Astrocyte of the cerebellum (primary cell): ENCODE results near the gene MSH3.

ENCODE experiments used
- DNase-seq: peaks from one replicate; pipeline ENCODE4 v3.0.0-alpha.2; 2011; ENCODE audit warnings: low read depth
- H3K4me3 ChIP-seq: 2 replicates; pipeline ENCODE4 v1.5.1; 2011; ENCODE audit warnings: mild to moderate bottlenecking, low read depth, low read length, moderate library complexity
- in situ Hi-C: cut with HindIII; loops from 2 replicates; pipeline ENCODE4 v1.10.0; 2017; ENCODE audit warnings: low sequenced_read_pairs
- TF ChIP-seq, protein P1 (sequence below): IDR thresholded peaks from 2 replicates; pipeline ENCODE4 v1.5.1; 2012; ENCODE audit warnings: low read length, low read depth, moderate library complexity, mild to moderate bottlenecking; ENCODE audit errors: missing control alignments

The MSH3 gene

DNA sequence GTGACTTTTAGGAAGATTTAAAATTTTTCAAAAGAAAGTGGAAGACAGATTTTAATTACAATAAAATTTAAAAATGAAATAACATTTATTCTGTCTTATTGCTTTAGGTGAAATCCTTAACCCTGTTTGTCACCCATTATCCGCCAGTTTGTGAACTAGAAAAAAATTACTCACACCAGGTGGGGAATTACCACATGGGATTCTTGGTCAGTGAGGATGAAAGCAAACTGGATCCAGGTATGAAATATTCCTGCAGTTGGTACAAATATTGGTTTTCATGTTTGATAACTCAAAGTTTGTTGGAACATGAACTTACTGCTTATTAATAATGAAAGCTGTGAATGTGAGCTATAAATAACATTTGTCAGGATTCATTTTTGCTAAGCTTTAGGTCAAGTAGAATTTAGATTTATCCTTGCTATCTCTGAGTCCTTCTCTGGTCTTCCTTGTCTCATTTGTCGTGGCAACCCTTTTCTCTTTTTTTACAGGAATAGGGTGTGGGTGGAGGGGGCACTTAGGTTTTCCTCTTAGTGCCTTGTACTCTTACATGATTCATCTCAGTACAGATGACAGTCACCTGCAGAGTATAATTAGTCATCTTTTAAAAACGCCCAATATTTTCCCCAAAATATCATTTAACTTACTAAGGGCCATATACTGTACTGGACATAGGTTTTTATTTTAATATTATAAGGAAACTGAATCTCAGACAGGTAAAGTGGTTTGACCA lies 210.4 kb downstream of the MSH3 start:
- no peak for DNase-seq
- H3K4me3 ChIP-seq = no peak overlapping the region
- in situ Hi-C loops = no loop called here
- TF ChIP-seq, protein P1, sequence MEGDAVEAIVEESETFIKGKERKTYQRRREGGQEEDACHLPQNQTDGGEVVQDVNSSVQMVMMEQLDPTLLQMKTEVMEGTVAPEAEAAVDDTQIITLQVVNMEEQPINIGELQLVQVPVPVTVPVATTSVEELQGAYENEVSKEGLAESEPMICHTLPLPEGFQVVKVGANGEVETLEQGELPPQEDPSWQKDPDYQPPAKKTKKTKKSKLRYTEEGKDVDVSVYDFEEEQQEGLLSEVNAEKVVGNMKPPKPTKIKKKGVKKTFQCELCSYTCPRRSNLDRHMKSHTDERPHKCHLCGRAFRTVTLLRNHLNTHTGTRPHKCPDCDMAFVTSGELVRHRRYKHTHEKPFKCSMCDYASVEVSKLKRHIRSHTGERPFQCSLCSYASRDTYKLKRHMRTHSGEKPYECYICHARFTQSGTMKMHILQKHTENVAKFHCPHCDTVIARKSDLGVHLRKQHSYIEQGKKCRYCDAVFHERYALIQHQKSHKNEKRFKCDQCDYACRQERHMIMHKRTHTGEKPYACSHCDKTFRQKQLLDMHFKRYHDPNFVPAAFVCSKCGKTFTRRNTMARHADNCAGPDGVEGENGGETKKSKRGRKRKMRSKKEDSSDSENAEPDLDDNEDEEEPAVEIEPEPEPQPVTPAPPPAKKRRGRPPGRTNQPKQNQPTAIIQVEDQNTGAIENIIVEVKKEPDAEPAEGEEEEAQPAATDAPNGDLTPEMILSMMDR = no peak

GRCh38 chr5:80865551-80865950 lies 211.1 kb downstream of the MSH3 start:
- TF ChIP-seq, protein P1 = no peak
- H3K4me3 ChIP-seq = no peak overlapping the region
- in situ Hi-C loops = no loop called here
- no peak for DNase-seq

- TF ChIP-seq, protein P1 = no peak
- DNase-seq = no peak
- H3K4me3 ChIP-seq = no peak overlapping the region
- in situ Hi-C loops = no loop called here
Observed at GRCh38 chr5:80866371-80866770, 211.9 kb downstream of the MSH3 start.

- TF ChIP-seq, protein P1 = no peak
- in situ Hi-C loops = no loop called here
- H3K4me3 ChIP-seq = no peak overlapping the region
- no peak for DNase-seq
Observed at GRCh38 chr5:80867233-80867632, 212.8 kb downstream of the MSH3 start.

GRCh38 chr5:80870442-80870841 lies 216.0 kb downstream of the MSH3 start:
- no peak overlapping the region for H3K4me3 ChIP-seq
- no peak for DNase-seq
- TF ChIP-seq, protein P1 = no peak
- in situ Hi-C loops = no loop called here

DNA sequence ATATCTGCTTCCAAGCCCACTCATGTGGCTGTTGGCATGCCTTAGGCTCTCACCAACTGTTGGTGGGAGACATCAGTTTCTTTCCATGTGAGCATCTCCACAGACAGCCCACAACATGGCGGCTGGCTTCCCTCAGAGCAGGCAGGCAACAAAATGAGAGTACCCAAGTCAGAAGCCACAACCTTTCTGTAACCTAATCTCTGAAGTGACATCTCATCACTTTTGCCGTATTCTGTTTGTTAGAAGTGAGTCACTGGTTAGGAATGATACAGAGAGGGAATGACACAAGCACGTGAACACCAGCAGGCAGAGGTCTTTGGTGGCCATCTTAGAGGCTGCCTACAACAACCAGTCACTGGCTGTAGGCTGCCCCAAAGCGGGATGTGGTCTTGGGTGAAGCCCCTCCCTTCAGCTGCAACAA lies 217.1 kb downstream of the MSH3 start:
- TF ChIP-seq, protein P1 = no peak
- no peak overlapping the region for H3K4me3 ChIP-seq
- DNase-seq = peak; percentile 11
- in situ Hi-C loops = no loop called here
